ENCODE results near the gene TSPAN17. TPM values are rescaled to one million over a fixed set of nuclear protein-coding genes. Genes with fewer than 3 reads are reported as not detected.

TSPAN17 gene
- total and polyA plus RNA-seq, 9 donors = 7.5 to 28.5 (median 14.9) TPM

- intact Hi-C loops (cut with DNase I) = no loop called here
- Histone ChIP-seq H3K4me3 (no peak overlapping the region), H3K27ac (no peak overlapping the region), H3K9me3 (no peaks in the 10 kb centered on the region), H3K36me3 (no peaks in the 10 kb centered on the region), H3K27me3 (peaks cover 2% of the 10 kb centered on the region), H3K4me1 (ENCODE audit: insufficient read depth) (peaks cover 4% of the 10 kb centered on the region)
- DNase-seq = no peak
- WGBS, 3 donors = 57 to 63% (median 59%) methylated on average over 2 of the region's 2 CpGs
- TF ChIP-seq CTCF (IDR thresholded peaks at IDR 0.05) = no peak
- no peak for TF ChIP-seq EP300 (IDR thresholded peaks at IDR 0.05)
- TF ChIP-seq POLR2A (IDR thresholded peaks at IDR 0.05) = no peak
These were observed 34.4 kb upstream of the TSPAN17 start for GRCh38 chr5:176612855-176613254.

GRCh38 chr5:176614805-176615478 is 32.3 kb upstream of the TSPAN17 start:
- intact Hi-C loops (cut with DNase I) = no loop called here
- WGBS, 3 donors = 32 to 45% (median 41%) methylated on average over 8 of the region's 8 CpGs

GRCh38 chr5:176616511-176616910 is 30.8 kb upstream of the TSPAN17 start:
- no peaks in the 10 kb centered on the region for H3K36me3 ChIP-seq
- 49 to 55% (median 49%) methylated on average over 7 of the region's 7 CpGs for WGBS, 3 donors
- no peak overlapping the region for H3K27ac ChIP-seq
- intact Hi-C loops (cut with DNase I) = no loop called here
- no peak overlapping the region for H3K4me3 ChIP-seq
- no peak for TF ChIP-seq POLR2A (IDR thresholded peaks at IDR 0.05)
- TF ChIP-seq EP300 (IDR thresholded peaks at IDR 0.05) = no peak
- no peak for TF ChIP-seq CTCF (IDR thresholded peaks at IDR 0.05)
- no peak for DNase-seq
- H3K27me3 ChIP-seq = no peaks in the 10 kb centered on the region
- no peaks in the 10 kb centered on the region for H3K9me3 ChIP-seq
- H3K4me1 ChIP-seq (ENCODE audit: insufficient read depth) = peaks cover 4% of the 10 kb centered on the region

More at GRCh38 chr5:176614805-176615478, 32.3 kb upstream of the TSPAN17 start:
- H3K27me3 ChIP-seq = peaks cover 2% of the 10 kb centered on the region
- no peak overlapping the region for H3K4me3 ChIP-seq
- no peak overlapping the region for H3K27ac ChIP-seq
- no peak for TF ChIP-seq EP300 (IDR thresholded peaks at IDR 0.05)
- TF ChIP-seq POLR2A (IDR thresholded peaks at IDR 0.05) = no peak
- TF ChIP-seq CTCF (IDR thresholded peaks at IDR 0.05) = no peak
- no peaks in the 10 kb centered on the region for H3K36me3 ChIP-seq
- peaks cover 4% of the 10 kb centered on the region for H3K4me1 ChIP-seq (ENCODE audit: insufficient read depth)
- H3K9me3 ChIP-seq = no peaks in the 10 kb centered on the region
- DNase-seq = no peak

DNA sequence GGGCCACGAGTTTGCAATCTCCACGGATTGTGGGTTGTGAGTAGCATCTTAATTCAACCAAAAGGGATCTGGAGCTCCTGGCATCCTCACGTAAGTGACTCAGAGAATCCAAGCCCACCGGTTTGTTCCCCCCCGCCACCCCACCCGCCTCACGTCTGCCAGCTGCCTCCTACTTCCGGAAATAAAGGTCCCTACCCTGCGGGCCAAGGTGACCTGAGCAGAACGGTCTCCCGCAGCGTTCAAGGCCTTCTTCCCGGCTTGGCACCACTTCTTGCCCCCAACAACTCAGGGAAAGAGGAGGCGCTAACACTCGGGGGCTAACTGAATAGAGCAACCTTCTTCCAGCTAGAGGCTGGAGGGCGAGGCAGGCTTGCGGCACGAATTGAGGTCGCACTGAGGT is 28.5 kb upstream of the TSPAN17 start:
- H3K27me3 ChIP-seq = no peaks in the 10 kb centered on the region

More for the DNA sequence above, 28.5 kb upstream of the TSPAN17 start:
- no peak overlapping the region for H3K27ac ChIP-seq
- intact Hi-C loops (cut with DNase I) = no loop called here
- no peaks in the 10 kb centered on the region for H3K36me3 ChIP-seq
- peaks cover 4% of the 10 kb centered on the region for H3K4me1 ChIP-seq (ENCODE audit: insufficient read depth)
- no peaks in the 10 kb centered on the region for H3K9me3 ChIP-seq
- DNase-seq = no peak
- TF ChIP-seq CTCF (IDR thresholded peaks at IDR 0.05) = no peak
- TF ChIP-seq EP300 (IDR thresholded peaks at IDR 0.05) = no peak
- no peak for TF ChIP-seq POLR2A (IDR thresholded peaks at IDR 0.05)
- H3K4me3 ChIP-seq = no peak overlapping the region
- 17 to 21% (median 17%) methylated on average over 19 of the region's 19 CpGs for WGBS, 3 donors
